Cardiac fibroblast (primary cell): Measurements from ENCODE around the gene AKR1B1.

ENCODE experiments used
- DNase-seq, 2 donors: peaks; one replicate each; pipeline versions ENCODE4 v3.0.0 to v3.0.0-alpha.2; 2010; ENCODE audit warnings: low read depth in 2 of 2
- H3K4me3 ChIP-seq, 2 donors: replicated peaks in 1 of 2; 1 replicate in 1 of 2; 2 replicates in 1 of 2; pipeline ENCODE4 v1.5.1; 2011; ENCODE audit warnings: low read depth in 2 of 2, low read length in 2 of 2, mild to moderate bottlenecking in 2 of 2, moderate library complexity in 1 of 2
- CTCF ChIP-seq: IDR thresholded peaks from one replicate; pipeline ENCODE4 v1.5.1; 2011; ENCODE audit warnings: low read depth, mild to moderate bottlenecking, low read length, inconsistent platforms

Gene AKR1B1

DNA sequence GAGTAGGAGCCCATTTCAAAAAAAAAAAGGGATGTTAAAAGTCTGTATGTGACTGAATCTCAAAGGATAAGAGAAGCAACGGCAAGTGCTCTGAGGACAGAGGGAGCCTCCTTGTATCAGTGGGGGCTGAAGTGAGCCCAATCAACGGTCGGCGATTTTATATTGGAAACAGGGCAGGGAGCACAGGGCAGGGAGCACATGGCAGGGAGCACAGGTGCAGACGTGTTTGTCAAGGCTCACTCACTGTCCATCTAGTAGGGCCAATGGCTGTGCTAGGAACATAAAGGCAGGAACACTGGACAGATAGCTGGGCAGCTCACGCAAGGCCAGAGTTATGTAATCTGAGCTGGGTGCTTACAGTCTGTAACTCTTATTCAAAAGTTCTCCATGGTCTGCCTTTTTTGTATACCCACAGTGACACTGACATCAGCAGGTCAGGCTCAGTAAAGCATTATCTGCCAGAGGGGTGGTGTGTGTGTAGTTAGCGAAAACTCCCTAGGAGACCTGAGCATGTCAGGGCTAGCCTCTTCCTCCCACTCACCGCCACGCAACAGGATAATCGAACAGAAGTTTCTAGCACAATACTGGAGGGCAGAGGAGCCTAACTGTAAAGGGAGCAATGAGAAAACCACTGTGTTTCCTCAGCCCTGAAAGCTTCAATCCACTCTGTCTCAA, 15.4 kb downstream of the AKR1B1 start:
- TF ChIP-seq CTCF = no peak
- DNase-seq = no peak

DNA sequence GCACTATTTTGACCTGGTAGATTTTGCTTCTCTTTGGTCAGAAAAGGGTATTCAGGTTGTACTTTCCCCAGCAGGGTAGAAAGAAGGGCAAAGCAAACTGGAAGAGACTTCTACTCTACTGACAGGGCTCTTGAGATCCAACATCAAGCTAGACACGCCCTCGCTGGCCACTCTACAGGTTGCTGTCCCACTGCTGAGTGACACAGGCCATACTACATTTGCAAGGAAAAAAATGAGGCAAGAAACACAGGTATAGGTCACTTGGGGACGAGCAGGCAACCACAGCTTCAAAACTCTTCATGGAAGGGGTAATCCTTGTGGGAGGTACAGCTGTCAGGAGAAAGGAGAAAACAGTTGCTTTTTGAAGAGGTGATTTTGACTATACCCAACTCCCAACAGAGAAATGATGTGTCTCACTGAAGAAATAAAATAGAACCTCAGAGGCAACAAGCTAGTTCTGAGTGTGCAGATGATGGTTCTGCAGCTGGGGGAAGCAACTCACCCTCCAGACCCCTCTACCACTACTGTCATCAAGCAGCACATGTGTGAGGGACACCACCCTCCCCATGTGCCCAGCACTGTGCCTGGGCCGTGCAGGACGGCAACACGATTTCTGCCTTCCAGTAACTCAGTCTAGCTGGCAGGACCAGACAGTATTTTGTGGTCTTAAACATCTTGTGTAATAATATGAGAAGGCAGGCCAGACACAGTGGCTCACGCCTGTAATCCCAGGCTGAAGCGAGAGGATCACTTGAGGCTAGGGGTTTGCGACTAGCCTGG, 16.3 kb downstream of the AKR1B1 start:
- H3K4me3 ChIP-seq = no peak overlapping the region
- no peak for TF ChIP-seq CTCF
- DNase-seq = no peak

More for the DNA sequence above, 15.4 kb downstream of the AKR1B1 start:
- H3K4me3 ChIP-seq = no peak overlapping the region

- H3K4me3 ChIP-seq = no peak overlapping the region
- TF ChIP-seq CTCF = no peak
- no peak for DNase-seq
These were observed 17.6 kb downstream of the AKR1B1 start for GRCh38 chr7:134441264-134441663.

DNA sequence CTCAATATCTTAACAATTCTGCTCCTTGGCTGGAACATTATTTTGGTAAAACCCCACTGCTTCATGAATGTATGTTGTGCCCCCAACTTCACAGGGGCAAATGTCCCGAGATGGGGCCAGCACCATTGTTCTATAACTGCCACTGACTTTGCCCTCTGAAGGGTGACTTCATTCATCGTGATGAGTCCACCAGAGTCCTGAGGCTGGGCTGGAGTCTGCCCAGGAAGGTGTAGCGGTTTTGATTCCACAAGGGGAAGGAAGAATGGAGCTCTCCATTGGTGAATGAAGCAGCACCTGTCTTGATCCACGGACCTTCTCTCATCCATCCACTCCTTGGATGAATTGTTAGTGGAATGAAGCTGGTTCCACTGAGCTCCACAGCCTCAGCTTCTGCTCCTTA, 18.4 kb downstream of the AKR1B1 start:
- TF ChIP-seq CTCF = no peak
- DNase-seq = no peak
- no peak overlapping the region for H3K4me3 ChIP-seq

GRCh38 chr7:134440067-134440466, 18.8 kb downstream of the AKR1B1 start:
- DNase-seq = peak in 1 of 2 donors; percentile 35

DNA sequence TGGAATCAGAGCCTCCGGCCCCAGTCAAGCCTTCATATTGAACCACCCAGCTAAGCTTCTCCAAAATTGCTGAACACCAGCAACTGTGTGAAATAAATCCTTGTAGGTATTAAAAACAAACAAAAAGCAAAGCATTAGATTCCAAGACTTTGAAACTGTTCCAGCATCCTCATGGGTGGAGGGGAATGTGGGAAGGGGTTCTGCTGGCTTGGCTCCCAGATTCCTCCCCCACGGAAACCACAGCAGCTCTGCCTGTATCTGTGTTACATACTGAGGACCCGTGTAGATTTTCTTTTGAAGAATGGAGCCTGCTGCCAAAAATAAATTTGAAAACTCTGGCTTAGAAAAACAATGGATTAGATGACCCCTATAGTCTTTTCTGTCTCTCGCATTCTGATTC, 20.0 kb downstream of the AKR1B1 start:
- TF ChIP-seq CTCF = no peak
- no peak overlapping the region for H3K4me3 ChIP-seq
- peak in 1 of 2 donors; percentile 41 for DNase-seq

More at GRCh38 chr7:134440067-134440466, 18.8 kb downstream of the AKR1B1 start:
- H3K4me3 ChIP-seq = no peak overlapping the region
- TF ChIP-seq CTCF = no peak
